HG03280 (cell line): Measurements from ENCODE around the gene YY1.
A peak's percentile ranks its signal among the peaks of the same experiment; 100 is the strongest.
"Not testable (repeated sequence)": the region's sequence is repeated elsewhere in the genome, so short reads cannot be mapped to it uniquely, and the experiment has no call there.

Experiments used
- ATAC-seq: cut with Tn5 transposase; IDR thresholded peaks from one replicate; pipeline ENCODE4 v1.9.1; 2021; ENCODE audit warnings: mild to moderate bottlenecking, moderate library complexity; ENCODE audit not compliant: unreplicated experiment

YY1 gene

GRCh38 chr14:100295376-100296105, 56.6 kb downstream of the YY1 start:
- ATAC-seq: no peak

- no peak for ATAC-seq
These were observed 57.2 kb downstream of the YY1 start for GRCh38 chr14:100296106-100296651.

GRCh38 chr14:100296729-100297128, 57.8 kb downstream of the YY1 start:
- ATAC-seq: not testable (repeated sequence)

- ATAC-seq: peak; percentile 76
These were observed 58.7 kb downstream of the YY1 start for GRCh38 chr14:100297320-100298300.

- no peak for ATAC-seq
These were observed 59.8 kb downstream of the YY1 start for GRCh38 chr14:100298551-100299237.

- ATAC-seq: no peak
These were observed 60.3 kb downstream of the YY1 start for GRCh38 chr14:100299238-100299560.

GRCh38 chr14:100302616-100303015, 63.7 kb downstream of the YY1 start:
- ATAC-seq: no peak

GRCh38 chr14:100303179-100303578, 64.2 kb downstream of the YY1 start:
- ATAC-seq: no peak

- ATAC-seq: no peak
These were observed 65.0 kb downstream of the YY1 start for GRCh38 chr14:100303925-100304324.

- ATAC-seq: no peak
These were observed 65.9 kb downstream of the YY1 start for GRCh38 chr14:100304825-100305323.

- peak; percentile 7 for ATAC-seq
These were observed 66.6 kb downstream of the YY1 start for GRCh38 chr14:100305324-100306100.

- peak; percentile 87 for ATAC-seq
These were observed 67.4 kb downstream of the YY1 start, which contains the start of gene SLC25A29 for GRCh38 chr14:100306101-100306997. Gene SLC25A29, minus strand, starts transcription at chr14:100306444. Its CDS starts 212 bp downstream, at chr14:100306232.

- no peak for ATAC-seq
These were observed 68.2 kb downstream of the YY1 start for GRCh38 chr14:100306998-100307765.

GRCh38 chr14:100307766-100308426, 69.0 kb downstream of the YY1 start:
- ATAC-seq: no peak

GRCh38 chr14:100308427-100308792, 69.5 kb downstream of the YY1 start:
- ATAC-seq: not testable (repeated sequence)

- ATAC-seq: no peak
These were observed 70.2 kb downstream of the YY1 start for GRCh38 chr14:100309028-100309737.
